HEK293 (cell line): Measurements from ENCODE around the gene HOXA10.

ENCODE experiments used
- CTCF ChIA-PET: fragments of 350-600 bp; formaldehyde crosslinking; extraction: SDS; loops from one replicate; lab custom pipeline; 2021; ENCODE audit warnings: antibody characterized with exemption; lab: Yijun Ruan, JAX
- POLR2A ChIA-PET: fragments of 300-600 bp; formaldehyde crosslinking; extraction: SDS; loops from one replicate; lab custom pipeline; 2020; ENCODE audit warnings: antibody characterized with exemption, inconsistent platforms; lab: Yijun Ruan, JAX
- H3K27ac ChIP-seq: fragments of 200-500 bp; sonication (Bioruptor generic); 2 replicates; pipeline ENCODE4 v1.5.1; 2014; ENCODE audit warnings: low read depth, low read length, control low read depth, inconsistent platforms; ENCODE audit errors: extremely low read depth
- H3K36me3 ChIP-seq, 2 experiments: fragments of 200-500 bp in 1 of 2; sonication (Bioruptor generic) in 1 of 2; 1 replicate in 1 of 2; 2 replicates in 1 of 2; pipeline ENCODE4 v1.5.1; 2014 to 2017; ENCODE audit warnings: inconsistent platforms in 2 of 2, low read length in 2 of 2; ENCODE audit not compliant: control insufficient read depth in 2 of 2, insufficient read depth in 1 of 2
- H3K4me1 ChIP-seq: fragments of 200-500 bp; sonication (Bioruptor generic); 2 replicates; pipeline ENCODE4 v1.5.1; 2014; ENCODE audit warnings: mild to moderate bottlenecking, low read length, inconsistent platforms; ENCODE audit not compliant: control insufficient read depth, insufficient read depth
- H3K4me3 ChIP-seq: 2 replicates; pipeline ENCODE4 v1.5.1; 2011; ENCODE audit warnings: low read depth, mild to moderate bottlenecking, control low read depth, low read length, moderate library complexity
- H3K9me3 ChIP-seq: fragments of 200-500 bp; sonication (Bioruptor generic); 2 replicates; pipeline ENCODE4 v1.5.1; 2014; ENCODE audit warnings: low read depth, low read length, inconsistent platforms; ENCODE audit not compliant: control insufficient read depth, insufficient read depth
- BCL11A ChIP-seq: fragments of 450-650 bp; formaldehyde crosslinking; IDR thresholded peaks from 2 replicates; pipeline ENCODE4 v1.5.1; 2016; ENCODE audit warnings: low read depth, missing biosample characterization, missing genetic modification characterization
- GLIS2 ChIP-seq: fragments of 450-650 bp; formaldehyde crosslinking; IDR thresholded peaks from 2 replicates; pipeline ENCODE4 v1.5.1; 2016; ENCODE audit warnings: missing biosample characterization, missing genetic modification characterization
- KLF16 ChIP-seq: fragments of 450-650 bp; formaldehyde crosslinking; IDR thresholded peaks from 2 replicates; pipeline ENCODE4 v1.5.1; 2017; ENCODE audit warnings: missing biosample characterization, missing genetic modification characterization
- KLF17 ChIP-seq: fragments of 450-650 bp; formaldehyde crosslinking; IDR thresholded peaks from 2 replicates; pipeline ENCODE4 v1.5.1; 2016; ENCODE audit warnings: missing biosample characterization, missing genetic modification characterization
- SCRT2 ChIP-seq: fragments of 450-650 bp; formaldehyde crosslinking; IDR thresholded peaks from 2 replicates; pipeline ENCODE4 v1.5.1; 2016; ENCODE audit warnings: missing biosample characterization, missing genetic modification characterization
- SP7 ChIP-seq: fragments of 450-650 bp; formaldehyde crosslinking; IDR thresholded peaks from 2 replicates; pipeline ENCODE4 v1.5.1; 2016; ENCODE audit warnings: missing biosample characterization, missing genetic modification characterization
- ZEB2 ChIP-seq: fragments of 450-650 bp; formaldehyde crosslinking; IDR thresholded peaks from 2 replicates; pipeline ENCODE4 v1.5.1; 2016; ENCODE audit warnings: missing biosample characterization, missing genetic modification characterization
- ZNF10 ChIP-seq: fragments of 450-650 bp; formaldehyde crosslinking; IDR thresholded peaks from 2 replicates; pipeline ENCODE4 v1.5.1; 2017; ENCODE audit warnings: missing biosample characterization, missing genetic modification characterization
- ZNF133 ChIP-seq: fragments of 450-650 bp; formaldehyde crosslinking; IDR thresholded peaks from 2 replicates; pipeline ENCODE4 v1.5.1; 2016; ENCODE audit warnings: missing biosample characterization, missing genetic modification characterization
- ZNF155 ChIP-seq: fragments of 450-650 bp; formaldehyde crosslinking; IDR thresholded peaks from 2 replicates; pipeline ENCODE4 v1.5.1; 2016; ENCODE audit warnings: missing biosample characterization, missing genetic modification characterization
- ZNF292 ChIP-seq: fragments of 450-650 bp; formaldehyde crosslinking; IDR thresholded peaks from 2 replicates; pipeline ENCODE4 v1.5.1; 2016; ENCODE audit warnings: low read depth, missing biosample characterization, missing genetic modification characterization, borderline replicate concordance
- ZNF335 ChIP-seq: fragments of 450-650 bp; formaldehyde crosslinking; conservative IDR thresholded peaks from 2 replicates; pipeline ENCODE4 v1.5.1; 2016; ENCODE audit warnings: missing biosample characterization, missing genetic modification characterization
- ZNF610 ChIP-seq: fragments of 450-650 bp; formaldehyde crosslinking; IDR thresholded peaks from 2 replicates; pipeline ENCODE4 v1.5.1; 2016; ENCODE audit warnings: missing biosample characterization, missing genetic modification characterization, borderline replicate concordance
- ZNF626 ChIP-seq: fragments of 450-650 bp; sonication (Bioruptor Pico); formaldehyde crosslinking; IDR thresholded peaks from 2 replicates; pipeline ENCODE4 v1.5.1; 2018; ENCODE audit warnings: missing biosample characterization, missing genetic modification characterization, inconsistent platforms
- ZNF658 ChIP-seq: fragments of 450-650 bp; formaldehyde crosslinking; IDR thresholded peaks from 2 replicates; pipeline ENCODE4; 2016; ENCODE audit warnings: missing biosample characterization, missing genetic modification characterization
- ZNF677 ChIP-seq: fragments of 450-650 bp; IDR thresholded peaks from 2 replicates; pipeline ENCODE4 v1.5.0; 2018; ENCODE audit warnings: missing biosample characterization, mild to moderate bottlenecking, missing genetic modification characterization, moderate library complexity
- ZNF76 ChIP-seq: fragments of 450-650 bp; formaldehyde crosslinking; IDR thresholded peaks from 2 replicates; pipeline ENCODE4; 2016; ENCODE audit warnings: low read depth, missing biosample characterization, missing genetic modification characterization, borderline replicate concordance
- ZNF843 ChIP-seq: fragments of 450-650 bp; formaldehyde crosslinking; IDR thresholded peaks from 2 replicates; pipeline ENCODE4 v1.5.1; 2016; ENCODE audit warnings: missing biosample characterization, missing genetic modification characterization
- ZSCAN4 ChIP-seq: fragments of 450-650 bp; formaldehyde crosslinking; IDR thresholded peaks from 2 replicates; pipeline ENCODE4 v1.5.1; 2017; ENCODE audit warnings: missing biosample characterization, missing genetic modification characterization
- TF ChIP-seq, protein P1 (sequence below): fragments of 450-650 bp; formaldehyde crosslinking; IDR thresholded peaks from 2 replicates; pipeline ENCODE4 v1.5.1; 2016; ENCODE audit warnings: missing biosample characterization, missing genetic modification characterization
- TF ChIP-seq, protein P2 (sequence below): fragments of 450-650 bp; formaldehyde crosslinking; IDR thresholded peaks from 2 replicates; pipeline ENCODE4 v1.5.1; 2016; ENCODE audit warnings: missing biosample characterization, missing genetic modification characterization

HOXA10 gene

GRCh38 chr7:27213433-27214238 lies 39.5 kb upstream of the HOXA10 start (continued):
- TF ChIP-seq, protein P1, sequence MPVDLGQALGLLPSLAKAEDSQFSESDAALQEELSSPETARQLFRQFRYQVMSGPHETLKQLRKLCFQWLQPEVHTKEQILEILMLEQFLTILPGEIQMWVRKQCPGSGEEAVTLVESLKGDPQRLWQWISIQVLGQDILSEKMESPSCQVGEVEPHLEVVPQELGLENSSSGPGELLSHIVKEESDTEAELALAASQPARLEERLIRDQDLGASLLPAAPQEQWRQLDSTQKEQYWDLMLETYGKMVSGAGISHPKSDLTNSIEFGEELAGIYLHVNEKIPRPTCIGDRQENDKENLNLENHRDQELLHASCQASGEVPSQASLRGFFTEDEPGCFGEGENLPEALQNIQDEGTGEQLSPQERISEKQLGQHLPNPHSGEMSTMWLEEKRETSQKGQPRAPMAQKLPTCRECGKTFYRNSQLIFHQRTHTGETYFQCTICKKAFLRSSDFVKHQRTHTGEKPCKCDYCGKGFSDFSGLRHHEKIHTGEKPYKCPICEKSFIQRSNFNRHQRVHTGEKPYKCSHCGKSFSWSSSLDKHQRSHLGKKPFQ (tag by site-specific recombination): no peak
- TF ChIP-seq ZNF10 (tag by site-specific recombination) (no peak), ZSCAN4 (no peak), ZEB2 (no peak), BCL11A (tag by site-specific recombination) (no peak), ZNF658 (tag by site-specific recombination) (no peak)

GRCh38 chr7:27212497-27213432 lies 38.6 kb upstream of the HOXA10 start:
- Histone ChIP-seq H3K9me3 (no peaks in the 10 kb centered on the region), H3K27ac (no peak overlapping the region; the same call in 1 of the 2 replicates), H3K4me1 (peaks cover 8% of the 10 kb centered on the region; the same call in 1 of the 2 replicates), H3K36me3 (no peaks in the 10 kb centered on the region), H3K4me3 (no peak overlapping the region)
- ChIA-PET CTCF (interaction anchor here (0.6 kb wide), 1 partner anchor 10 kb away, joined by 3 read pairs; no protein-coding TSS in a partner anchor), POLR2A (no interaction called here)
- TF ChIP-seq ZNF677 (tag by site-specific recombination) (no peak), SP7 (tag by site-specific recombination) (peak; percentile 74)

DNA sequence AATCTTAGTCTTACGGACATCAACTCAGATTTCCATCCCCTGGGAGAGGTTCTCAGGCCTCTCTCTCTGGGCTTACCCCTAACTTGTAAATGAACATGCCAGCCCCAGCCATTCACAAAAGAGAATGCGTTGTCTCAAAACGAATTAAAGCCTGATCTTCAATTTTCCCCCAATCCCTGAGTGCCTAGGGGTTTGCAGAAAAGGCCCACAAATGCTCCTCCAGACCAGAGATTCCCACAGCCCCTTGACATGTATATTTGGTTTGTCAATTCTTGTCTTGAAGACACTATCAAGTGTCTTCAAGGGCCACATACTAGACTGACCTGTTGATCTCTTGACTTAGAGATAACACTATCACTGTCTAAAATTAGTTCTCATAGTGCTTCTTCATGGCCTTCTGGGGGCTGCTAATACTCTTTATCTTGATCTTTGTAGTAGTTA lies 37.7 kb upstream of the HOXA10 start:
- ChIA-PET CTCF (interaction anchor here (0.5 to 1.1 kb wide), 4 partner anchors 16 to 563 kb away, joined by 3 read pairs; no protein-coding TSS in a partner anchor), POLR2A (no interaction called here)
- H3K4me3 ChIP-seq: no peak overlapping the region
- no peaks in the 10 kb centered on the region for H3K36me3 ChIP-seq
- peaks cover 8% of the 10 kb centered on the region; the same call in 1 of the 2 replicates for H3K4me1 ChIP-seq
- H3K9me3 ChIP-seq: no peaks in the 10 kb centered on the region
- H3K27ac ChIP-seq: no peak overlapping the region
- TF ChIP-seq SCRT2 (tag by site-specific recombination) (peak; percentile 63), ZNF610 (tag by site-specific recombination) (no peak), ZNF155 (tag by site-specific recombination) (no peak), ZNF133 (tag by site-specific recombination) (no peak), ZNF843 (tag by site-specific recombination) (no peak), ZNF626 (tag by site-specific recombination) (no peak)

GRCh38 chr7:27211084-27211446 lies 36.9 kb upstream of the HOXA10 start:
- H3K36me3 ChIP-seq: no peaks in the 10 kb centered on the region
- H3K4me3 ChIP-seq: no peak overlapping the region
- no peak overlapping the region for H3K27ac ChIP-seq
- H3K4me1 ChIP-seq: peaks cover 8% of the 10 kb centered on the region; the same call in 1 of the 2 replicates
- POLR2A ChIA-PET: no interaction called here
- TF ChIP-seq KLF16 (tag by site-specific recombination) (no peak), SCRT2 (tag by site-specific recombination) (no peak), ZNF335 (tag by site-specific recombination) (no peak), GLIS2 (tag by site-specific recombination) (no peak), ZNF677 (tag by site-specific recombination) (no peak), ZNF292 (tag by site-specific recombination) (no peak), KLF17 (tag by site-specific recombination) (no peak), ZNF76 (tag by site-specific recombination) (no peak)
- TF ChIP-seq, protein P2, sequence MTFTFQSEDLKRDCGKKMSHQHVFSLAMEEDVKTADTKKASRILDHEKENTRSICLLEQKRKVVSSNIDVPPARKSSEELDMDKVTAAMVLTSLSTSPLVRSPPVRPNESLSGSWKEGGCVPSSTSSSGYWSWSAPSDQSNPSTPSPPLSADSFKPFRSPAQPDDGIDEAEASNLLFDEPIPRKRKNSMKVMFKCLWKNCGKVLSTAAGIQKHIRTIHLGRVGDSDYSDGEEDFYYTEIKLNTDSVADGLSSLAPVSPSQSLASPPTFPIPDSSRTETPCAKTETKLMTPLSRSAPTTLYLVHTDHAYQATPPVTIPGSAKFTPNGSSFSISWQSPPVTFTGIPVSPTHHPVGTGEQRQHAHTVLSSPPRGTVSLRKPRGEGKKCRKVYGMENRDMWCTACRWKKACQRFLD (tag by site-specific recombination): no peak
- H3K9me3 ChIP-seq: no peaks in the 10 kb centered on the region
- CTCF ChIA-PET: interaction anchor here (0.5 to 1.1 kb wide), 8 partner anchors 15 to 563 kb away, joined by 3 to 7 read pairs (median 3); partner anchors contain the start of gene EVX1
